ENCODE data around the gene NLE1.
"Not testable (repeated sequence)": the region's sequence is repeated elsewhere in the genome, so short reads cannot be mapped to it uniquely, and the experiment has no call there.

The NLE1 gene

DNA sequence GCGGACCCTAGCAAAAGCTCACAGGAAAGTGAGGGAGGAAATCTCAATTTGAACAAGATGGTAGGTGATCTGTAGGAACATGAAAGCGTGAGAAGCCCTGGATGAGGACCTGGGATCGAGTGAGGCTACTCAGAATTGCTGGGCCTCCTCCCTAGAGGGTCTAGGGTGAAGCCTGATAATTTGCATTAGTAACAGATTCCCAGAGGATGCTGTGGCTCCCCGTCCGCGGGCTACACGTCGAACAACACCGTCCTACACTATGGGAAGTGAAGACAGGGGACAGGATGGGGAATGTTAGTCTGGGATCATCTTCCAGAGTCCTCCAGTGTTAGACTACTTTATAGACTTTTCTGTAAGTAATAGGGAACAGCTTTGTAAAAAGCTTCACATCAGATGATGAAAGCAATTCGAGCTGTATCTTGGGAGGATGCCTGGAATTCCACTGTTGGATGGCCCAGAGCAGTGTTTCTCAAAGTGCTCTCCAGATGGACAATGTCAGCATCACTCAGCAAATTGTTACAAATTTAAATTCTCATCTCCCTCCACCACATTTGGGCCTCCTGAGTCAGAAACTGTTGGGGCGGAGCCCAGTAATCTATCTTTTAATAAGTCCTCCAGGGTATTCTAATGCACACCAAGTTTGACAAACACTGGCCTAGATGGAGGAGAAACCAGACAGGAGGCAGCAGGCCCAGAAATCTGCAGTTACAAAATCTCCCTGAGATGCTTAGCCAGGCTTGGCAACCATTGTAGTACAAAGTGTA lies 14.2 kb downstream of the NLE1 start:
- DNase-seq, result no peak

DNA sequence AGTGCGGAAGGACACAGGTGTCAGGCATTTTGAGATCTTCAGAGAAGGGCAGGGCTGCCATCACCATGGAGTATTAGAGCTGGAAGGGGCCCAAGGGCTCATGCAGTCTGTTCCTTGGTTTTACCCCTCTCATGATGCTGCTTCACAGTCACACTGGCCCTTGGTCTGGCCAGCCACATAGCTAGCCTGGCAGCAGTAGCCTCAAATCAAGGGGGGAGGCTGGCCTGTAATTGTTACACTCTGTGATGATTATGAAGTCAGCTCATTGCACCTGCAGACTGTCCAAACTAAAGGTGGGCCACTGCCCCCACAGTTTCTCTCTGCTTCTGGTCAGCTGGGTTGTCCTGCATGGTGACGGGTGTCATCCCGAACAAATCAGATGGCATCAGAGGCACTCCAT lies 20.8 kb downstream of the NLE1 start, which contains the start of gene FNDC8:
Gene FNDC8, plus strand, starts transcription at position 301 of the 400 bp plus-strand sequence. Its CDS starts 79 bp downstream, at position 380.
- no peak for DNase-seq

GRCh38 chr17:35119370-35120165 lies 22.5 kb downstream of the NLE1 start, which contains the start of gene RAD51D:
Gene RAD51D (minus strand): TSS chr17:35119860. CDS start chr17:35119613, 247 bp downstream.
- peak; percentile 70 for DNase-seq

- no peak for DNase-seq
Measured at GRCh38 chr17:35117984-35118383, 24.1 kb downstream of the NLE1 start.

DNA sequence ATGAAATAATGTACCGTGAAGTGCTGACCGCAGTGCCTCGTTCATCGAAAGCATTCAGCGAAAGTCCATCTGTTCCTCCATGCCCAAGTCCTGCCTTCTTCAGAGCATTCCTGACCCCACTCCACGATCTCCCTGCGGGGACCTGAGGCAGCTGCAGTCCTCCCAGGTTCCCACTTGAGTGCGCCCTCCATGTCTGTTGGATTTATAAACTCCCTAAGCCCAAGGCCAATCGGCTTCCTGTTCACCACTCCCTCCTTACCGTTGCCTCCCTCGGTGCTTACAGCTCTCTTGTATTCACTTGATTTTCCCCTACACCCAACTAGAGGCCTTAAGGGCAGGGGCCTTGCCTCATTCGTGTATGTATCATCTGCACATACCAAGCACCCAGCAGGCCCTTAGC lies 25.3 kb downstream of the NLE1 start:
- DNase-seq, result no peak

DNA sequence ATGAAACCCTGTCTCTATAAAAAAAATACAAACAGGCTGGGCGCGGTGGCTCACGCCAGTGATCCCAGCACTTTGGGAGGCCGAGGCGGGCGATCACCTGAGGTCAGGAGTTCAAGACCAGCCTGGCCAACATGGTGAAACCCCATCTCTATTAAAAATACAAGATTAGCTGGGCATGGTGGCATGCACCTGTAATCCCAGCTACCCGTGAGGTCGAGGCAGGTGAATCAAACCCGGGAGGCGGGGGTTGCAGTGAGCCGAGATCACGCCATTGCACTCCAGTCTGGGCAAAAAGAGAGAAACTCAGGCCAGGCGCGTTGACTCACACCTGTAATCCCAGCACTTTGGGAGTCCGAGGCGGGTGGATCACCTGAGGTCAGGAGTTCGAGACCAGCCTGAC lies 31.3 kb downstream of the NLE1 start:
- DNase-seq, result not testable (repeated sequence)

GRCh38 chr17:35104844-35105450 lies 37.2 kb downstream of the NLE1 start:
- no peak for DNase-seq

- no peak for DNase-seq
Measured at GRCh38 chr17:35103271-35103670, 38.8 kb downstream of the NLE1 start.

GRCh38 chr17:35101725-35102124 lies 40.4 kb downstream of the NLE1 start:
- no peak for DNase-seq

DNA sequence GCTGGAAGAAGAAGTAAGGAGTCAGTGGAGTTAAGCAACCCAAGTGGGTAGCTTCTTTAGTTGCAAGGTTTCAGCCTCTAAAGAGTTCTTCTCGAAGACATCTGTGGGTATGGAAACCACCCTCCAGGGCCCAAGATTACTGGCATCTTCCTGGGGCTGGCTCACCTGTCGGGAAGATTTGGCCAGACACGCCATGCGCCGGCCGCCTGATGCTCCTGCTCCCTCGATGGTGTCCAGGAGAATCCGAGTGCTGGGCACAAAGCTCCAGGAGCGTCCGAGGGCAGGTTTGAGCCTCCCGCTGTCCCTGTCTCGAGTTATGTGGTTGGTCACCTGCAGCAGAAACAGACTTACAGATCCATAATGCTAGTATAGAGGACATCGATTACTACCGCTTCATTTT lies 41.1 kb downstream of the NLE1 start:
- DNase-seq, result no peak

DNA sequence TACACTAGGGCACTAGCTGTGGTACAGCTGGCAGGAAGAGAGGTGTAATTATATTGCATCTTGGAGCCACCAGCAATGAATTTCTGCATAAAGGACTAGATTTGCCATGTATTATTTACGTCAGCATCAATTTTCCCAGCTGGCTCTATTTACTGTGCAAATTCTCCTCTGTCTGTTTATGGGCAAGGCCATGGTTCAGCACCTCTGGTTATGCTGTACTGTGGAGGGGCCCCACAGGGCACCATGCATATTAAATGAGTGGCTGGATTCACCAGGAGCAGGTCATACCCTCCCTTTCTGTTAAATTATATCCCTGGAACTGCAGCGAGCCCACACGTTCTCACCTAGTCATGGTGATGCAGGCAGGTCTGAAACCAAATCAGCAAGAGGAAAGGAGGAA lies 42.2 kb downstream of the NLE1 start:
- no peak for DNase-seq

- no peak for DNase-seq
Measured at GRCh38 chr17:35097776-35098175, 44.3 kb downstream of the NLE1 start.

- no peak for DNase-seq
Measured at GRCh38 chr17:35095741-35096140, 46.4 kb downstream of the NLE1 start.

DNA sequence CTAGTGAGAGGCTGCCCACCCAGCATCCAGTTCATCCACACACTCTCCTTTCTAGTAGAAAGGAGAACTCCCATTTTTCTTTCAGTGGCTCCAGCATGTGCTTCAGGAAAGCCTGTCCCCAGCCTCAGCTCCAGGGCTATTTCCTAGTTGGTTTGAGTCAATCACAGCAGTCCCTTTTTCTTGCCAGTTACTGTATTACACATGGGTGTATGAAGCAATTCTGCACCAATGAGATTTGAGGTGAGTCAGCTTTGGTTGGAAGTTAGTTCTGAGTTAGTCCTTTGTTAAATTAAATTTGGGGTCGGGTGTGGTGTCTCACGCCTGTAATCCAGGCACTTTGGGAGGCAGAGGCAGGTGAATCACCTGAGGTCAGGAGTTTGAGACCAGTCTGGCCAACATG lies 47.2 kb downstream of the NLE1 start:
- no peak for DNase-seq

DNA sequence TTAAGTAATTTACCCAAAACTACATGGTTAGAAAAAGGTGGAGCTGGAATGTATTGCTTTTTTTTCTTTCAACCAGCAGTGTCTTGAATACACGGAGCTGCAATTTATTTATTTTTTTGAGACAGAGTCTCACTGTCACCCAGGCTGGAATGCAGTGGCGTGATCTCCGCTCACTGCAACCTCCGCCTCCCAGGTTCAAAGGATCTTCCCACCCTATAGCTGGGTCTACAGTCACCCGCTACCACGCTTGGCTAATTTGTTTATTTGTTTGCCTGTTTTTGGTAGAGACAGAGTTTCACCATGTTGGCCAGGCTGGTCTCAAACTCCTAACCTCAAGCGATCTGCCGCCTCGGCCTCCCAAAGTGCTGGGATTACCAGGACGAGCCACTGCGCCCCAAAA lies 51.4 kb downstream of the NLE1 start:
- not testable (repeated sequence) for DNase-seq

DNA sequence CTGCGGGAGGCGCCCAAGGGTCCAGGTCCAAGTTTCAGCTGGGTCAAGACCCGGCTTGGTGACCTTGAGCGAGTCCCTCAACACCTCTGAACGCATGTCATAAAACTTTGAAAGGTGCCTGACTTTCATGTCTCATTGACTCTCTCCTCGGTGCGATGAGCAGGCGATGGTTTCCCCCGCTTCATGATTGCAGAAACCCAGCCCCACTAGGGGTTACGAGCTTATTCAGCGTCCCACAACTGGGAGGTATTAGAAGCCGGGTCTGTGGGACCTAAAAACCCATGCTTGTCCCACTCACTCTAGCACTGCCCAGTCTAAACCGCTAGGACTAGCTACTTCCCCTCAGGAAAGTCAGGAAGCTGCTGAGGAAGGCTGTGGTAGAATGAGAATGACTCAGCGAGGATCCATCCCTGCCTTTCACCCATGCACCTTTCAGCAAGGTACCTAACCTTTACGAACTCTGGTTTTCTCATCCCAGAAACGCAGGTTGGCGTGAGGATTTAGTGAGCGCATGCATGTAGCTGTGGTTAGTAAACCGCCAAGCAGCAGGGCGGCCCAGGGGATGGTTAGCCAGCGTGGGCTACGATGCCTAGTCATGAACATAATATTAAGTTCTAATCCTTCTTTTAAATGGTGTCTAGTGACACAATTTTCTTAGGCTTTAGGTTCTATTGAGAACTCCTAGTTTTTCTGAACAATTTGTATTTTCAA lies 52.4 kb downstream of the NLE1 start:
- no peak for DNase-seq

DNA sequence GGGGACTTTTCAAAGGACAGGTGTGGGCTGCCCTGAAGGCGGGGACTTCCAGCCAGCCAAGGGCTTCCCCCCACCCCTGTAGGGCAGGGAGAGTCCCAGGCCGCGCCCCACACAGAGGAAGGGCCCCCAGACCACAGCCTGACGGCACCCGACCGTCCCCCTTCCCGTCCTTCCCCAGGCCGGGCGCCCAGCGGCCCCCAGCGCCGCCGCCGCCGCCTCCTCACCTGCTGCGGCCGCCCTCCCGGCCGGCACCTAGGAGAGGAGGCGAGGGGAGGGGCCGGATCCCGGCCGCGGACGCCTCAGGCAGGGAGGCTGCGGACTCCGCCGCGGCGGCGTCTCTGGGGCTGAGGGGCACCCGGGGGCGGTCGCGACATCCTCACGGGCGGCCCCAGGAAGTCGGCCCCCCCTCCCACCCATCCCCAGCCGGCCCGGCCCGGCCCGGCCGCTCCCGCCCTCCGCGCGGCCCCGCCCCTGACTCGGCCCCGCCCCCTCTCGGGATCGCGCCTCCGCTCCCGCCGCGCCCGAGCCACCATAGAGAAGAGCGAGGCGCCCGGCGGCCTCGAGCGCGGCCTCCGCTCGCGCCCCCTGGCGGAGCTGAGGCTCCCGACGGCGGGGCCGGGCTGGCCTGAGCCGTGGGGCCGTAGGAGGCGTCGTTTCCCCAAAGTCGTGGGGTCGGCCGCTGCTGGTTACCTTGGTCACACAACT lies 53.1 kb downstream of the NLE1 start:
- DNase-seq, result peak; percentile 28

DNA sequence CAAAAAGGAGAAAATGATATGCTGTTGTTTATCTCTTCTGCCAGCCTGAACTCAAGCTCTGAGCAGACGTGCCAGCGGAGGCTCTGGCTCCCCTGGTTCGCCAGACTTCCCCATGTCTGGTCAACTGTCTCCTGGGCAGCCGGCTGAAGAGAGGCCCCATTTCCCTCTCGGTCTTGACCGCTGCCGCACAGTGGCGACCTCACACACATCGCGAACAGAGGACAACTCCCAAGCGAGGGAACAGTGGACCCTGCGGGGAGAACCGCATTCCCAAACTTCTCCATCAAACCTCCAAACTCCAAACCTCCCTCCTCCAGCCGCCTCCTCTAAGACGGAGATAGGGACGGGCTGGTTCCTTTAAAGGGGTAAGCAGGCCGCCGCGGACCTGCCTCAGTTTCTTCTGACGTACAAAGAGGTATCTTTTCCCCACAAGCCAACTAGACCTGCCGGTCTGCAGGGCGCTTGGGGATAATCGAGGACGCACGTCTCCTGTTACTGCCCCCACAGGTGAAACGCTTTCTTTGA lies 53.7 kb downstream of the NLE1 start:
- DNase-seq, result no peak

GRCh38 chr17:35087731-35088355 lies 54.3 kb downstream of the NLE1 start:
- no peak for DNase-seq

DNA sequence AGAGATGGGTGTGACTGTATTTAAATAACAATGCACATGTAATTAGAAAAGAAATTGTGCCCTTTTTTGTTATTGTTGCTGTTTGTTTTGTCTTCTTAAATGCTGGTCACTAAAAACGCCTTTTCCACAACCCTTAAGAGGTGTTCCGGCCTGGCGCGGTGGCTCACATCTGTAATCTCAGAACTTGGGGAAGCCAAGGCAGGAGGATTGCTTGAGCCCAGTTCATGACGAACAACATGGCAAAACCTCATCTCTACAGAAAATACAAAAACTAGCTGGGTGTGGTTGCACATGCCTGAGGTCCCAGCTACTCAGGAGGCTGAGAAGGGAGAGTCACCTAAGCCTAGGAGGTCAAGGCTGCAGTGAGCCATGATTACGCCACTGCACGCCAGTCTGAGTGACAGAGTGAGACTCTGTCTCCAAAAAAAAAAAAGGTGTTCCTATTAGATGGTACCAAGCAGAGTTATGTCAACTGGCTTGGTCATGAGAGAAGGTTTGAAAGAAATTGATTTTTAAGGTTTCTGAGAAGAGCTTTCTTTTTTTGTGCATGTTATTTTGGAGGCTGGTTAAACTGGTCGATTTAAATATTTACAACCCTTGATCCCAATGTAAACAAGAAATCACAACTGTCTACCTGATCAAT lies 55.1 kb downstream of the NLE1 start:
- DNase-seq, result no peak

DNA sequence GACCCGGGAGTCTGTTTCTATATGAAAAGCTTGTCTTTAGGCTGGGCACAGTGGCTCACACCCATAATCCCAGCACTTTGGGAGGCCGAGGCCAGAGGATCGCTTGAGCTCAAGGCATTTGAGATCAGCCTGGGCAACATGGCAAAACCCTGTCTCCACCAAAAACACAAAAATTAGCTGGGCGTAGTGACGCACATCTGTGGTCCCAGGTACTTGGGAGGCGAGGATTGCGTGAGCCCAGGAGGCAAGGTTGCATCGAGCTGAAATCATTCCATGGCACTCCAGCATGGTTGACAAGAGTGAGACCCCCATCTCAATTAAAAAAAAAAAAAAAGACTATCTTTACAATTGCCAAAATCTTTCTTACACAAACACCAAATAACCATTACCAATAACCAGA lies 55.9 kb downstream of the NLE1 start:
- DNase-seq, result no peak

All from NCI-H1694 treated with DMSO at 0.1 percent for 48 hours (cell line).